ENCODE data around the gene TLE1.

GRCh38 chr9:81538890-81539289 is 150.5 kb downstream of the TLE1 start:
- no peak for TF ChIP-seq CTCF (IDR thresholded peaks at IDR 0.05; ENCODE audit: low read depth, low read length)
- no peak for TF ChIP-seq EZH2phosphoT487 (IDR thresholded peaks at IDR 0.05; ENCODE audit: low read depth)
